ENCODE data around the gene EYS.
"Not testable (repeated sequence)": the region's sequence is repeated elsewhere in the genome, so short reads cannot be mapped to it uniquely, and the experiment has no call there.

Gene EYS

GRCh38 chr6:64476935-64477334 is 1230.1 kb downstream of the EYS start:
- H3K4me3 ChIP-seq: no peak overlapping the region
- no peak for DNase-seq (ENCODE audit: low spot score)
- no peak overlapping the region for H3K27ac ChIP-seq
- TF ChIP-seq CTCF (IDR thresholded peaks at IDR 0.05): no peak

- not testable (repeated sequence) for DNase-seq (ENCODE audit: low spot score); H3K27ac ChIP-seq; H3K4me3 ChIP-seq
These were observed 1237.6 kb downstream of the EYS start for GRCh38 chr6:64469405-64469804.

- no peak for TF ChIP-seq CTCF (IDR thresholded peaks at IDR 0.05)
- Histone ChIP-seq H3K27ac (no peak overlapping the region), H3K4me3 (no peak overlapping the region)
- DNase-seq (ENCODE audit: low spot score): no peak
These were observed 1239.4 kb downstream of the EYS start for GRCh38 chr6:64467656-64468055.

GRCh38 chr6:64459411-64459944 is 1247.5 kb downstream of the EYS start:
- no peak overlapping the region for H3K27ac ChIP-seq
- TF ChIP-seq CTCF (IDR thresholded peaks at IDR 0.05): no peak
- H3K4me3 ChIP-seq: no peak overlapping the region
- no peak for DNase-seq (ENCODE audit: low spot score)

- not testable (repeated sequence) for DNase-seq (ENCODE audit: low spot score); H3K27ac ChIP-seq; H3K4me3 ChIP-seq
These were observed 1258.9 kb downstream of the EYS start for GRCh38 chr6:64448101-64448500.

- Histone ChIP-seq H3K4me3 (no peak overlapping the region), H3K27ac (no peak overlapping the region)
- TF ChIP-seq CTCF (IDR thresholded peaks at IDR 0.05): no peak
- no peak for DNase-seq (ENCODE audit: low spot score)
These were observed 1262.0 kb downstream of the EYS start for GRCh38 chr6:64445038-64445437.

GRCh38 chr6:64439274-64439673 is 1267.8 kb downstream of the EYS start:
- no peak for TF ChIP-seq CTCF (IDR thresholded peaks at IDR 0.05)
- Histone ChIP-seq H3K4me3 (no peak overlapping the region), H3K27ac (no peak overlapping the region)
- DNase-seq (ENCODE audit: low spot score): no peak

- H3K27ac ChIP-seq: no peak overlapping the region
- DNase-seq (ENCODE audit: low spot score): no peak
- TF ChIP-seq CTCF (IDR thresholded peaks at IDR 0.05): no peak
- H3K4me3 ChIP-seq: no peak overlapping the region
These were observed 1269.0 kb downstream of the EYS start for GRCh38 chr6:64437996-64438395.
